ENCODE measurements around the gene ACSL4. TPM values are rescaled to one million over a fixed set of nuclear protein-coding genes. Genes with fewer than 3 reads are reported as not detected.

Gene ACSL4
- total RNA-seq, 1 donor from 2014 or later = 77.9 TPM

GRCh38 chrX:109774706-109775105 is 41.6 kb upstream of the ACSL4 start:
- H3K4me1 Mint-ChIP-seq (ENCODE audit: low read depth, unreplicated experiment) = no peaks in the 10 kb centered on the region
- no peak overlapping the region for H3K4me3 Mint-ChIP-seq (ENCODE audit: unreplicated experiment)
- no peaks in the 10 kb centered on the region for H3K9me3 Mint-ChIP-seq (ENCODE audit: unreplicated experiment)
- no peak for TF ChIP-seq CTCF (IDR thresholded peaks at IDR 0.05; ENCODE audit: partially characterized antibody, unreplicated experiment)
- H3K27ac Mint-ChIP-seq (ENCODE audit: unreplicated experiment) = no peak overlapping the region
- DNase-seq = no peak
- no peaks in the 10 kb centered on the region for H3K27me3 Mint-ChIP-seq (ENCODE audit: unreplicated experiment)
- peaks cover 4% of the 10 kb centered on the region for H3K36me3 Mint-ChIP-seq (ENCODE audit: unreplicated experiment)

- Mint-ChIP-seq H3K36me3 (ENCODE audit: unreplicated experiment) (peaks cover 5% of the 10 kb centered on the region), H3K9me3 (ENCODE audit: unreplicated experiment) (no peaks in the 10 kb centered on the region), H3K27me3 (ENCODE audit: unreplicated experiment) (no peaks in the 10 kb centered on the region), H3K27ac (ENCODE audit: unreplicated experiment) (no peak overlapping the region), H3K4me3 (ENCODE audit: unreplicated experiment) (no peak overlapping the region), H3K4me1 (ENCODE audit: low read depth, unreplicated experiment) (no peaks in the 10 kb centered on the region)
- DNase-seq = no peak
- TF ChIP-seq CTCF (IDR thresholded peaks at IDR 0.05; ENCODE audit: partially characterized antibody, unreplicated experiment) = no peak
Measured at GRCh38 chrX:109774136-109774535, 41.1 kb upstream of the ACSL4 start.

- Mint-ChIP-seq H3K9me3 (ENCODE audit: unreplicated experiment) (no peaks in the 10 kb centered on the region), H3K27ac (ENCODE audit: unreplicated experiment) (no peak overlapping the region), H3K4me1 (ENCODE audit: low read depth, unreplicated experiment) (no peaks in the 10 kb centered on the region), H3K27me3 (ENCODE audit: unreplicated experiment) (no peaks in the 10 kb centered on the region), H3K36me3 (ENCODE audit: unreplicated experiment) (peaks cover 5% of the 10 kb centered on the region), H3K4me3 (ENCODE audit: unreplicated experiment) (no peak overlapping the region)
- no peak for TF ChIP-seq CTCF (IDR thresholded peaks at IDR 0.05; ENCODE audit: partially characterized antibody, unreplicated experiment)
- DNase-seq = no peak
Measured at GRCh38 chrX:109773374-109773773, 40.3 kb upstream of the ACSL4 start.

GRCh38 chrX:109770780-109771179 is 37.7 kb upstream of the ACSL4 start:
- Mint-ChIP-seq H3K4me1 (ENCODE audit: low read depth, unreplicated experiment) (no peaks in the 10 kb centered on the region), H3K27me3 (ENCODE audit: unreplicated experiment) (no peaks in the 10 kb centered on the region), H3K36me3 (ENCODE audit: unreplicated experiment) (peaks cover 5% of the 10 kb centered on the region), H3K9me3 (ENCODE audit: unreplicated experiment) (peaks cover 2% of the 10 kb centered on the region), H3K4me3 (ENCODE audit: unreplicated experiment) (no peak overlapping the region), H3K27ac (ENCODE audit: unreplicated experiment) (no peak overlapping the region)
- DNase-seq = no peak
- no peak for TF ChIP-seq CTCF (IDR thresholded peaks at IDR 0.05; ENCODE audit: partially characterized antibody, unreplicated experiment)

- Mint-ChIP-seq H3K9me3 (ENCODE audit: unreplicated experiment) (peaks cover under 1% of the 10 kb centered on the region), H3K4me1 (ENCODE audit: low read depth, unreplicated experiment) (peaks cover 2% of the 10 kb centered on the region), H3K27me3 (ENCODE audit: unreplicated experiment) (no peaks in the 10 kb centered on the region), H3K27ac (ENCODE audit: unreplicated experiment) (no peak overlapping the region), H3K36me3 (ENCODE audit: unreplicated experiment) (no peaks in the 10 kb centered on the region), H3K4me3 (ENCODE audit: unreplicated experiment) (no peak overlapping the region)
- DNase-seq = no peak
- TF ChIP-seq CTCF (IDR thresholded peaks at IDR 0.05; ENCODE audit: partially characterized antibody, unreplicated experiment) = no peak
Measured at GRCh38 chrX:109760922-109761250, 27.8 kb upstream of the ACSL4 start.

All from glutamatergic neuron (in vitro differentiated cells).